Activated CD8-positive, alpha-beta memory T cell treated with anti-CD3 and anti-CD28 coated beads, Interleukin-2, amount 50 U/mL, for 48 hours (primary cell): Measurements from ENCODE around the gene RBM11.
A peak's percentile ranks its signal among the peaks of the same experiment; 100 is the strongest.
"Not testable (repeated sequence)": the region's sequence is repeated elsewhere in the genome, so short reads cannot be mapped to it uniquely, and the experiment has no call there.

Experiments
- DNase-seq: peaks from one replicate; pipeline ENCODE4 v3.0.0-alpha.2; 2020

RBM11 gene, protein sequence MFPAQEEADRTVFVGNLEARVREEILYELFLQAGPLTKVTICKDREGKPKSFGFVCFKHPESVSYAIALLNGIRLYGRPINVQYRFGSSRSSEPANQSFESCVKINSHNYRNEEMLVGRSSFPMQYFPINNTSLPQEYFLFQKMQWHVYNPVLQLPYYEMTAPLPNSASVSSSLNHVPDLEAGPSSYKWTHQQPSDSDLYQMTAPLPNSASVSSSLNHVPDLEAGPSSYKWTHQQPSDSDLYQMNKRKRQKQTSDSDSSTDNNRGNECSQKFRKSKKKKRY

GRCh38 chr21:14215971-14216641, at the start of gene RBM11:
Gene RBM11, plus strand, starts transcription at chr21:14216157. Its CDS starts 30 bp downstream, at chr21:14216187.
- peak; percentile 88 for DNase-seq

- DNase-seq, result not testable (repeated sequence)
These were observed 49.3 kb upstream of the RBM11 start for GRCh38 chr21:14166463-14167223.

DNA sequence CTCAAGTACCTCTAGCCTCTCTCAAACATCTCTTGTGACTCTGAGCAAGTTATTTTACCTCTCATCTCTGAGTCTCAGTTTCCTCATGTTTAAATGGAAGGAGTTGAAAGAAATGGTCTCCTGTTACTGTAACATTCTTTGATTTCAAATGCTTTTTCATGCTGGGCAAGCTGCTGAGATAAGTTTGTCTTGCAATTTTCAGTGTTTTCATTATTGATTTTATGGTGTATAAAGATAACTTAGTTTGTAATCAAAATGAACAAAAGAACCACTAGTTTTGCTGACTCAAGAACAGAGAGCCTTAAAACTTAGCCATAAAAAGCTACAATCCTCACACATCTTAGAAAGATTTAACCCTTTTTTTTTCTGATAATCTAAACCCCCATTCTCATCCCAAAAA, 9.7 kb upstream of the RBM11 start:
- no peak for DNase-seq

DNA sequence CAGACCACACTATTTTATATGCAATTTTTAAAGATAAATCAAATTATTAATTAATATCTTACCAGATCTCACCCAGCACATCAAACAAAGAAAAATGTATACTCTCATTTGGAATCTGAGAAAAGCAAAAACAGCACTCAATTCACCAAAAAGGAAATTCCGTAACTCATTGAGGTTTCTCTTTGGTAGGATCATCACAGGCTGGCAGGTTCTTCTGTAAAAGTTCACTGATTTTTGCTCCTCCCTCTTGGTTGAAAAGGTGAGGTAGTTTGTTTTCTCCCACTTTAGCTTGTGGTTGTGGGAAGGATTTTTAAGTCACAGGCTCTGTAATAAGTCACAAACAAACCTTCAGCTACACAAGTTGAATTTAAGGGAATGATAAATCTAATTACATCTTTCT, 5.2 kb upstream of the RBM11 start, which contains the start of gene LIPI:
LIPI (minus strand) TSS at position 218 of the 400 bp plus-strand sequence; CDS start at position 108, 110 bp downstream.
- DNase-seq, result no peak

GRCh38 chr21:14213164-14213563, 2.8 kb upstream of the RBM11 start:
- no peak for DNase-seq

DNA sequence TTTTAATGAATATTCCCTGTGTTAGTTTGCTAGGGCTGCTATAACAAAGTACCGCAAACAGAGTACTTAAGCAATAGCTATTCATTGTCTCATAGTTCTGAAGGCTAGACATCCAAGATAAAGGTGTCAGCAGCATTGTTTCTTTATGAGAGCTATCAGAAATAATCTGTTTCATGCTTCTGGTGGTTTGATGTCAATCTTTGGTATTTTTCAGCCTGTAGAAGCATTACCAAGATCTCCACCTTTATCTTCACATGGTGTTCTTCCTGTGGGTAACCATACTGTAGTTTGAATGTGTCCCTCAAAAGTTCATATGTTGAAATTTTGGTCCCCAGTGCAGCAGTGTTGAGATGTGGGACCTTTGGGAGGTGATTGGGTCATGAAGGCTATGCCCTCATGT, 7.4 kb downstream of the RBM11 start:
- no peak for DNase-seq

- DNase-seq, result no peak
These were observed 13.4 kb downstream of the RBM11 start for GRCh38 chr21:14229399-14229798.

DNA sequence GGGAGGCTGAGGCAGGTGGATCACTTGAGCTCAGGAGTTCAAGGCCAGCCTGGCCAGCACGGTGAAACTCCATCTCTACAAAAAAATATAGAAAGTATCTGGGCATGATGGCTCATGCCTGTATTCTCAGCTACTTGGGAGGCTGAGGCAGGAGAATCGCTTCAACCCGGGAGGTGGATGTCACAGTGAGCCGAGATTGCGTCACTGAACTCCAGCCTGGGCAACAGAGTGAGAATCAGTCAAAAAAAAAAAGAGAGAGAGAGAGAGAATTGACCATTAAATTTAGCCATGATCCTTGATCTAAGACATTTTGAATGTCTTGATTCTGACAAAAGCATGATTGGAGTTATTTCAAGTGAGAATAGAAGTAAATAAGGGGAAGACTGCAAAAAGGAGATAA, 19.1 kb downstream of the RBM11 start:
- no peak for DNase-seq

GRCh38 chr21:14236180-14236579, 20.2 kb downstream of the RBM11 start:
- no peak for DNase-seq

DNA sequence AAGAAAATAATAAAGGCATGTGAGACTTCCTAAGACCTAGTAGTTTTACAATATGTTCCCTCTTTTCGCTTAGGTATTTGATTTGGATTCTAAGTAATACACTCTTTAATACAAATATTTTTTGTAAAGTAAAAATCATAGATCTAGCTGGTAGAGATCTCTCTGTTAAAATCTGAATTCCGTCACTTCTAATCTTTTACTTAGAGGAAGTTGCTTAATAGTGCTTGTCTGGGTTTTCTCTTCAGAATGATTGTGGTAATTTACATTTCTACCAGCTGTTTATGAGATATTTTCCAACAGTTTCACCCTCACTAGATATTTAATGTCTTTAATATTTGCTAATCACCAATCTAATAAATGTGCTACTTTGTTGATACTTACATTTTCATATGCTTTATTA, 23.3 kb downstream of the RBM11 start:
- DNase-seq, result no peak

- no peak for DNase-seq
These were observed 25.3 kb downstream of the RBM11 start for GRCh38 chr21:14241297-14241696.

- no peak for DNase-seq
These were observed 27.5 kb downstream of the RBM11 start for GRCh38 chr21:14243461-14243860.

DNA sequence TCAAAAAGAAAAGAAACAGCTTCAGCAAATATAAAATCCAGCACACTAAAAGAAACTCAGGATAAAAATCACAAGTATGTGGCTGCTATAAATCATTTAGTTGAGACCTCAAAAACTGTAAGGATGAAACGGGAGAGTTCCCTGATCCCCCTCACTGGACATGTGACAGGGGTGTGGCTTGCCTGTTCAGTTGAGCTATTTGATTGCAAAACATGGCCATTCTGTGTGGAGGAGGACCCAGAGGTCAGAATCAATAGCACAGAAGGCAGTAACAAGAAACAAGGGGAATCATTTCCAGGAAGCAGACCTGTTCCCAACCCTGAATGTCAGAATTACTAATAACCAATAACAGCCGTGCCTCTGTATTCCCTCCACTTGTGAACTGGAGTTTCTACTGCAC, 27.9 kb downstream of the RBM11 start:
- no peak for DNase-seq

- DNase-seq, result no peak
These were observed 29.0 kb downstream of the RBM11 start for GRCh38 chr21:14244911-14245310.

- no peak for DNase-seq
These were observed 29.8 kb downstream of the RBM11 start for GRCh38 chr21:14245711-14246110.

GRCh38 chr21:14251336-14251735, 35.4 kb downstream of the RBM11 start:
- no peak for DNase-seq

- DNase-seq, result no peak
These were observed 43.8 kb downstream of the RBM11 start for GRCh38 chr21:14259747-14260146.

- DNase-seq, result no peak
These were observed 44.3 kb downstream of the RBM11 start for GRCh38 chr21:14260174-14260764.

DNA sequence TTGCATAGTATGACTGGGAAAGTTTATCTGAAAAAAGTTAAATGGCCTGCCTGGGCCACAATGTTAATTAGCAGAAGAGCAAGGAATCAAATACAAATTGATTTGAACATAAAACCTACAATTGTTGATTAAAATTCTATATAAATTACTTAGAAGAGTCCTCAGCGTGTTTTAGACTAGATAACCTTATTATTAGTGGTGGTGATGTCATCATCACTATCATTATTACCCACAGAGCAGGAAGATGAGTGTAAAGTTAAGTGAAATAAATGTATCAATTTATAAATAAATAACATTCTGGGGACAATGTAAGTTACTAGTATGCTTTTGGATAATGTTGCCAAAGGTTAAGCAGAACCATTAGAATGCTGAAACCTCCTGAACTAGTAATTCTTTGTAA, 46.1 kb downstream of the RBM11 start:
- DNase-seq, result no peak

- no peak for DNase-seq
These were observed 47.9 kb downstream of the RBM11 start for GRCh38 chr21:14263879-14264278.

DNA sequence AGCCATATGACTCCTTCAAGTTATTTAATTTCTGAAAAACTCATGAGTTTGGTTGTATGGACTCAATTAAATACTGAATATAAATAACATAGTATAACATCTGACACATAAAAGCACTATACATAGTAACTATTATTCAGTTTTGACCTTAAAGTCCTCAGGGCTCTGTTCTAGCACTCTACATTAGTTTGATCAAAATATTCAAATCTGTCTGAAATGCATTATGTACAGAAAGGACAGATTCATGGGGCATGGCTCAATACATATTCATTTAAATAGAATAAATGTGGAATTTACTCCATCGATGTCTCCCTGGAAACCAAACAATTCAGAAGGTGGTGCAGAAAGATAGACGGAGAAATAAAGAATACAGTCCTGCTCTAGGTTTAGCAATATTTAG, 49.1 kb downstream of the RBM11 start:
- DNase-seq, result no peak

GRCh38 chr21:14267076-14267475, 51.1 kb downstream of the RBM11 start:
- DNase-seq, result no peak

- DNase-seq, result no peak
These were observed 54.7 kb downstream of the RBM11 start for GRCh38 chr21:14270631-14271030.
